HG02610 (cell line): ENCODE measurements around the gene ALKBH8.
"Not testable (repeated sequence)": the region's sequence is repeated elsewhere in the genome, so short reads cannot be mapped to it uniquely, and the experiment has no call there.

Experiments used
- ATAC-seq: cut with Tn5 transposase; IDR thresholded peaks from one replicate; pipeline ENCODE4 v1.9.1; 2021; ENCODE audit warnings: mild to moderate bottlenecking, moderate library complexity; ENCODE audit not compliant: unreplicated experiment

Gene ALKBH8

DNA sequence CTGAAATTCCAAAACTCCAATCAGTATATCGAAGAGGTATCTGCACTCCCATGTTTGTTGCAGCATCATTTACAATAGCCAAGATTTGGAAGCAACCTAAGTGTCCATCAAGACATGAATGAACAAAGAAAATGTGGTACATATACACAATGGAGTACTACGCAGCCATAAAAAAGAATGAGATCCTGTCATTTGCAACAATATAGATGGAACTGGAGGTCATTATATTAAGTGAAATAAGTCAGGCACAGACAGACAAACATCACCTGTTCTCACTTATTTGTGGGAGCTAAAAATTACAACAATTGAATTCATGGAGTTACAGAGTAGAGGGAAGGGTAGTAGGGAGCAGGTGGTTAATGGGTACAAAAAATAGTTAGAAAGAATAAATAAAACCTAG, 13.6 kb upstream of the ALKBH8 start:
- ATAC-seq: not testable (repeated sequence)

DNA sequence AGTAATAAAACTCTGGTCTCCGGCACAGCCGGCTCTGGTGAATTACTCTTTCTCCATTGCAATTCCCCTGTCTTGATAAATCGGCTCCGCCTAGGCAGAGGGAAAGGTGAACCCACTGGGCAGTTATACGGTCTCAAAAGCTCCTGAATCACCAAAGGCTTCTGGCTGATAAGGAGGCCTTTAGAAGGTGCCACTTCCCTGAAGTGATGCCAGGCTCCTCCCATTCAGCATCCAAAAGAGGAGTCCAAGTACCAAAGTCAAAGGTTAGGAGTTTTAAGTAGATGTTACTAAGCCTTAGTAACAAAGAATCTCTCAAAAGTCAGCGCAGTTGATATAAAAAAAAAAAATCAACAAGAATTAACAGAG, 11.8 kb upstream of the ALKBH8 start:
- ATAC-seq: no peak

DNA sequence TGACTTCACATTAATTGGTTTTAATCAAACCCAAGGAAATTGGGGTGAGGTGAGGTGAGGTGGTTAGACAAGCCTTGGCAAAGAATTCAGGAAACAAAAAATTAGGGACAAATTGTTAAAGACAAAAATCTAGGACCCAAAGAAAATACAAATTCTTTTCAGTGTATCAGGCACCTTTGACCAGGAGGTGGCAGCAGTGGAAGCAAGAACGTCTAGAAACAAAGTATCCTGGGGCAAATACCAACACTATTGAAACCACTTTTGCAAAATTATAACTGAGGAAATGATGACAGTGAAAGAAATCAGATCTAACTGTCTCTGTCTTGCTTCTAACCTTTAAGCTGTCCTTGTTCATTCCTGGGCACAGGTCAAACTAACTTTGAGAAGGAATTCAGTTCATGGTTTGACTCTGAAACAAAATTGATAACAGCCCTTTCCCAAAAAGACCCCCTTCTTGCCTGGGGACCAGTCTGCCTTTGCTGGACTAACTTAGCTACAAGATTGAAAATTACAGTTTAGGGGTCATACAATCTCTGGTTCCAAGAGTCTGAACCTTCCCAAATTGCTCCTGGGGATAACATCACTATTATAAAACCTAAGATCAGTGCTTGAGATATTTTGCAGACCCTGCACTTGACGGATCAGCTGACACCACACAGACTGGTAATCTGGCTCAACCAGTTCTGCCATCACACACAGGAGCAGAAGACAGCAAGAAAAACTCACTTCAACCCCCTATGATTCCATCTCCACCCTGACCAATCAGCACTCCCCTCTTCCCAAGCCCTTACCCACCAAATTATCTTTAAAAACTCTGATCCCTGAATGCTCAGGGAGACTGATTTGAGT, 11.2 kb upstream of the ALKBH8 start:
- not testable (repeated sequence) for ATAC-seq

DNA sequence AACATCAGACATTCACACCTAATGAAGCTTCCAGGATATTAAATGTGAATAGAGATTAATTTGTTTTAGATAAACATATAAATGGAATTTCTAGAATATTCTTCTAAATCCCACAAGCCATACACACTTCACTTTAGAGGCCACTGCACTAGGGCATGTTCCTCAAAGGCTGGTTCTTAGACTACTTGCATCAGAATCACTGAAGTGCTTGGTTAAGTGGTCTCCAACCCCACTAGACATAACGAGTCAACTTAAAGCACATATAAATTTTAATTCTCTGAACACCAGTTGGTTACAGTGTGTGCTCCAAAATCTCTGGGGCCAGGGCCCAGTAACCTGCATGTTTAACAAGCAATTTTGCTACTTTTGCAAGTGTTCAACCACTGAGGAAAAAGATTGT, 7.9 kb upstream of the ALKBH8 start:
- ATAC-seq: no peak

DNA sequence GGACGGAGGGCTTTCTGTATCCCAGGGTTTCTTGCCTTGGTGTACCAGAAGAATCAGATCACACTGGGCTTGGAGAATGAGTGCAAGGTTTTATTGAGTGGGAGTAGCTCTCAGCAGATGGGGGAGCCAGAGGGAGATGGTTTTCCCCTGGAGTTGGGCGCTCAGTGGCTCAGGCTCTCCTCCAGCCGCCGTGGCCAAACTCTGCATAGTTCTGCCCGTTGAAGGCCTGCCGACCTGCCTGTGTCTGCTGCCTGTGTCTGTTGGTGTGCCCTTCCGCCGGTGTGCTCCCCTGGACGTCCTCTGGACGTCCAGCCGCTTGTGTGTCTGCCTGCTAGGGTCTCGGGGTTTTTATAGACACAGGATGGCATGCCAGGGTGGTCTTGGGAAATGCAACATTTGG, 4.5 kb upstream of the ALKBH8 start:
- no peak for ATAC-seq

DNA sequence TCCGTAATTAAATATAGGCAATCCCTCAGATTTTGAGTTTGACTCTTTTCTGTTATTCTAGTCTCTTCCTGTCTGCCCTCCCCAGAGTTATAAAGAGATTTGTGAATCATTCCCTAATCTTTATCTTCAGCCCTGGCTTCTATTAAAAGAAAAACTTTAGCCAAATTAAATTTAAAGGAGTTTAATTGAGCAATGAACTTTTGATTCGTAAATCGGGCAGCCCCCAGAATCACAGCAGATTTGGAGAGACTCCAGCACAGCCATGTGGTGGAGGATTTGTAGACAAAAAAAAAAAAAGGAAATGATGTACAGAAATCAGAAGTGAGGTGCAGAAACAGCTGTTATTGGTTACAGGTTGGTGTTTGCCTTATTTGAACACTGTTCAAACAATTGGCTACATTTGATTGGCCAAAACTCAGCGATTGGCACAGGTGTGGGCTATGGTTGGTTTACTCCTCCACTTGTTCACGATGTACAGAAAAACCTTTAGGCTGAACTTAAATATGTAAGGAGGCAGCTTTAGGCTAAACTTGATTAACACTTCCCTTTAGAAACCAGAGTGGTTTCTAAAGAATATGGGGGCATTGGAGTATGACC, 2.3 kb upstream of the ALKBH8 start:
- ATAC-seq: no peak

DNA sequence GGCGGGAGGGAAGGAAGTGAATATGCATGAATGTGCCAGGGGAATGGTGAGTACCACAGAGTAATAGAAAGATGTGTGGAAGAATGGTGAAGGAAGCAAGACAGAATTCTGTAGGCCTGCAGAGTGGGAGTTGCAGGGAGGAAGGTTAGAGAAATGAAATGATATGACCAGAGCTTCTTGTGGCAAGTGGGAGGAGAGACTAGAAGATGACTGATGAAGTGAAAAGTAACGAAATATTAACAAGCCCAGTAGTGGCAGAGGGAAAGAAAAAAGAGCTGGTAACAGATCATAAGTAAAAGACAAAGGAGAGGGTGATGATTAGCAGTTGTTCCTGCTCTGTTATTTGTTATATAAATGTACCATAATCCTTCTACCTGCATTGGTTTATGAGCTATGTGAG, 1.0 kb upstream of the ALKBH8 start:
- no peak for ATAC-seq

DNA sequence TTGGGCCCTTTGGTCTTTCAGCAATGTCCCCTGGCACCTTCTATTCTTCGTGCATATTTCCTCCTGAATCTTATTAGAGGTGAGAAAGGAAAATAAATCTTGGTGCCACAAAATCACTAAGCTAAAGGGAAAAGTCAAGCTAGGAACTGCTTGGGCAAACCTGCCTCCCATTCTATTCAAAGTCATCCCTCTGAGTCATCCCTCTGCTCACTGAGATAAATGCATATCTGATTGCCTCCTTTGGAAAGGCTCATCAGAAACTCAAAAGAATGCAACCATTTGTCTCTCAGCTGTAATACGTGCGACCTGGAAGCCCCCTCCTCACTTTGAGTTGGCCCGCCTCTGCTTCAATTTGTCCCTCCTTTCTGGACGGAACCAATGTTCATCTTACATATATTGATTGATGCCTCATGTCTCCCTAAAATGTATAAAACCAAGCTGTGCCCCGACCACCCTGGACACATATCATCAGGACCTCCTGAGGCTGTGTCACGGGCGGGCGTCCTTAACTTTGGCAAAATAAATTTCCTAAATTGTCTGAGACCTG, 493 bp upstream of the ALKBH8 start:
- not testable (repeated sequence) for ATAC-seq

DNA sequence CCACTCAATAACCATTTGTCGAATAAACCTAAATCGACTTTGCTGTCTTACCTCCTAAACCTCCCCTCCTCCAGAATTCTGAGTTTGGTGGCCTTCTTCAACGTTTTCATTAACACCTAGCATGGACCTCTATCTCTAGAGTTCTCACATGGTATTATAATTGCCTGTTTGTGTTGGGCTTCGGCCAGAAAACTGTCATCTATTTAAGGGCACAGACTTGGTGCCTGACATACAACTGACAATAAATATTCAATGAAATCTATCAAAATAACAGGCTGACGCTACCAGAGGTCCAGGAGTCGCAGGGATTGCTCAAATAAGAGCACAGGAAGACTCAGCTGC, 687 bp downstream of the ALKBH8 start:
- ATAC-seq: no peak

DNA sequence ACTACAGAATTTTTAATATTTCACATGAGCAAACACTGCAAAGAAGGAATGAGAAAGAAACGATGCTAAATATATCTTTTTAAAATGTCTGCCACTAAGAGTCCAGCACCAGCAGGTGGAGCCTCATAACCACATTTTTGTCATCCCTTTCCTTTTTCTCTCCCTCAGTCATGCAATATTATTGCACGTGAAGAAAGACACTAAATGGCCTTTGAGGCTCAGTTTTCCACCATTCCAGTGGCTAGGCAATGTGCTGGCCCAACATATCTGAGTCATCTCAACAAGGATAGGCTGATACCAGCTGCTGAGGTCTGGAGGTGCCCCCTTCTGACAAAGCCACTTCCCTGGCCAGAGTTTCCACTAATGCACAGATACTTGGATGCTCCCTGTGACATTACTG, 1.8 kb downstream of the ALKBH8 start:
- ATAC-seq: peak; percentile 28

DNA sequence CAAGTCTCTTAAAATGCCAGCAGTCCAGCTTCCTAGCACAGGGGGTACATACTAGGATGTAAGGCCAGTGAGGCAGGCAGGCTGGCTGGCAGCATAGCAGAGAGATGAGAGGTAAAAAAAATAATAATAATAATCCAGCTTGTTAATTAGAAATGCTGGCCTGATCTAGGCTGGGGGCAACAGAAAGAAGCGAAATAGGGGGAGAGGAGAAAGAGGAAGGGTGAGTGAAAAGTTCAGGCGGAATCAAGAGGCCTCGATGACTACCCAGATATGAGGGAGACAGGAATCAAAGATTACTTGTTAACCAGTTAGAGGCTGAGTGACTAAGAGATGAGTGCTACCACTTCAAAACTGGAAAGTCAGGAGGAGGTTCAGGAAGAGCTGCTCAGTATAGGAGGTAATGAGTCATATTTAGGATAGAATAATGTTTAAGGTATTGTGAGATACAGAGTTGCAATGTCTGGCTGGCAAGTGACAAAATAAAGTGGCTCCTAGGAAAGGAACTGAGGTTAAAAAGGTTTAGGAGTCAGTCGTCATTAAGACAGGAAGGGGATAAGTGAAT, 2.8 kb downstream of the ALKBH8 start:
- no peak for ATAC-seq

DNA sequence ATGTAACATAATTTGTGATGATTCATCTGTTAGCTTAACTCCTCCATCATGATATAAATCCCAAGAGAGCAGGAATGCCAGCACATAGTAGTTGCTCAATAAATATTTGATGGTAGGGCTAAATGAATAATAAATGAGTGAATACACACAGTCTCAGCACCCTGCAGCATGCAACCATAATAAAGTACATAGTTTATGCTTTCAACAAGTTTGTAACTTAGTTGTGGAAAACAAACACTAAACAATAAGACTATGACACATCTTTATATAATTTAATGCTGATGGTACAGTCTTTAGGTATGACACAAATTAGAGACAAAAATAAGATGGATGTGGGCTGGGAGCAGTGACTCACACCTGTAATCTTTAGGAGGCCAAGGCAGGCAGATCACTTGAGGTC, 3.8 kb downstream of the ALKBH8 start:
- no peak for ATAC-seq

DNA sequence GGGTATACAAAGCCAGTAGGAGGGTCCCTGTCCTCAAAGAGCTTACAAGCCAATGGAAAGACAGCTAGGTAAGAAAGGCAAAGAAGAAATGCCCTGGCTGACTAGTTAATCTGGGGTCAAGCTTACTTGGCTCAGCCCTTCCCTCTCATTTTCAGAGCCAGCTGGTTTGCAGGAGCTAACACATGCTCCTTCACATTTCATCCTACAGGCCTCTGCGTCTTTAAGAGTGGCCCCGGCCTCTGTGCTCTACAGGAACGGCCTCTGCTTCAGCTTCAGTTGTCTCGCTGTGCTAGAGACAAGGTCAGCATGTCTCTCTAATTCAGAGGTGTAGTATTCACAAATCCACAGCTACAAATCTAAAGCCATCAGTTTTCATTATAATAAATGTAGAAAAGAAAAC, 15.2 kb downstream of the ALKBH8 start:
- ATAC-seq: no peak

DNA sequence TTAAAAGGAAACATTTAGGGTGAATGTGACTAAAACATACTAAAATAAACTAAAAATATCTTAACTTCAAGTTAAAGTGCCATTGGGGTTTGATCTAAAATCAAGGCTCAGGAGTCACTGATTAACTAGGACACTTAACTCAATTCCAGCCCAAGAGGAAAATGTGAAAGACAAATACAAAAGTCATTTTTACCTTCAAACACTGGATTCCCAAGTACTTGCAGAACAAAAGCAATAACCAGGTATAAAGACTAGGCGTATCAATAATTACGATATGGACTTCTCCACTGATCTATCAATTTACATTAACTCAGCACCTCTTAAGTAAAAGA, 15.6 kb downstream of the ALKBH8 start:
- no peak for ATAC-seq

DNA sequence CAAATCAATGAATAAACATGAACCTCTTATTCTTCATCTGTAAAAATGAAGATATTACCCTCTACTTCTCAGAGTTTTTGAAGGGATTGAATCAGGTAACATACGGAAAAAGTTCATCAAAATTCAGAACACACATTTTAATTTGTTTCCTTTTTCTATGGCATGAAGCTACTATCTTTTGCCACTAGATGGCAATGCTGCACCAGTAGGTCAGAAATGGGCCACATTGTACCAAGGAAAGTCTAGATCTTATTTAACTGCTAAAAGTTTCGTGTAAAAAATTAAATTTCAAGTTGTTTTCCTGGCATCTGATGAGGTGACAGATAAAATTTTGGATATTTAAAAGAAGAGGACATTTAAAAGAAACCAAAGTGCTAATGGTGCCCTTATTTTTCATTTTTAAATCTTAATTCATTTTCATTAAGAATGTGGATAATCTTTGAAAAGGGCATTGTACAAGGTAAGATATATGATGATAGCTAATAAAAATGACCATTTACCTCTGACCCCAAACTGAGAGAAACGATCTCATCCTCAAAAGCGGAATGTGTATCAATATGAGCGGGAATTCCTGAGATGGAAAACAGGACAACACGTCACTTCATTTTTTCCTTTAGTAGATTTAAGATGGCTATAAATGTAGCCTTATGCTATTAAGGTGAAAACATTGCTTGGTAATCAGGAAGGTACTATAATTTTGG, 16.1 kb downstream of the ALKBH8 start:
- ATAC-seq: peak; percentile 39

DNA sequence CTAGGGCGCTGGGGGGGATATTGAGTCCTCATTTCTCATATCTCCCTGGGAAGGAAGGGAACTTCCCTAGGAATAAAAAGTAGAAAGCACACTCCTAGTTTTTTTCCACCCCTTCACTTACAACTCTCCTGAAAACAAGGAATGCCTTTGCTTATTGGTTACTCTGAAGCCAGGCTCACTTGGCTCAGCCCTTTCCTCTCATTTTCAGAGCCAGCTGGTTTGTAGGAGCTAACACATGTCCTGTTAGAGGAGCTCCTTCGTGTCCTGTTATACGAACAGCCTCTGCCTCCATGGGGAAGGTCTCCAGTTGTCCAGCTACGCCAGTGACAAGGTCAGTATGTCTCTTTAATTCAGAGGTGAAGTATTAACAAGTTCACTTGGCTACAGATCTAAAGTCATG, 17.6 kb downstream of the ALKBH8 start:
- no peak for ATAC-seq

DNA sequence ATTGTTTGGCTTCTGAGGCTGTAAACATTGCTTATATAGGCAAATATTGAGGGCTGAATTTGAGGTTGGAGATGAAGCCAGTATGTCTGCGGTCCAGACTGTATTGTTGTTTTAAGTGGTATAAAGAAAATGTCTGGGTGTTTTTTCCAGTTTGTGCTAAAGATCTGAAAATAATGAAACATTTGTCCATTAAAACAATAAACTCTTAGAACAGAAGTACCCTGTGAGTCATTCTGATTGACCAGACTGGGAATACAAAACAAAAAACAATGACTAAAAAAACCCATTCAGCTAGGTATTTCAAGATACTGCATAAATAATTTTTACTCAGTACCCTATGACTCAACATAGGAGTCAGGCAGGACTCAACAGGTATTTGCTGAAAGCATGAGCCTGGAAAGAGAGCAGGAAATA, 20.4 kb downstream of the ALKBH8 start:
- ATAC-seq: peak; percentile 70

DNA sequence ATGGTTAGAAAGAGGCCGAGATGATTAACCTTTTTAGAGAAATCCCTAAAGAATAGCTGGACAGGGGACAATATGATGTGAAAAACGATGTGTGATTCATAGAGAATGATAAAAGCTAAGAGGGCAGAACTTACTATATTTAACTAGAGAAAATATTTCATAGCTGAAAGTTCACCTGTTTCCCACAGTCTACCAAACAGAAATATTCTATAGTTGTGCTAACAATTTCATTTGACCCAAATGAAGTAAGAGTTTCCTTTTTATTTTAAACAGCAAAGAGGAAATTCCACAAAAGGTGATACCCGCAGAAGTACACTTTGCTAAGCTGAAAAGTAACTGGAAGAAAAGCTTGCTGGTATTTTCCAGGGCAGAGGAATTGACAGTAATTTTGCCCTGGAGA, 26.7 kb downstream of the ALKBH8 start:
- ATAC-seq: no peak

DNA sequence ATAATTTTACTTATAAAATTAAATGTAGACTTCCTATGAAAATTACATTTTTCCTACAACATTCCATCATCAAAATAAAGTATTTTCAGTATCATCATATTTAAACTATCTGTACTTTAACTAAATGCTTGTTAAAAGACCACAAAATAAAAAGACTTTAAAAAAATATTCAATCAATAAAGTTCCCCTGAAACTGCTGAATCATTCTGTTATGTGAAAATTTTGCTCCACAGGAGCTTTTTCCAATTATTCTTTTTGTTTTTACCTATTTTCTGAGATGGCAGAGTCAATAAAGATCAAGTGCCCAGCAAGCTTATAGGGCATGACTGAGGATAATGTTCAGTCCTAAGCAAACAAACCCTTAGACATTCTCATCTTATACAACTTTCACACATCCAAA, 27.3 kb downstream of the ALKBH8 start:
- ATAC-seq: no peak

DNA sequence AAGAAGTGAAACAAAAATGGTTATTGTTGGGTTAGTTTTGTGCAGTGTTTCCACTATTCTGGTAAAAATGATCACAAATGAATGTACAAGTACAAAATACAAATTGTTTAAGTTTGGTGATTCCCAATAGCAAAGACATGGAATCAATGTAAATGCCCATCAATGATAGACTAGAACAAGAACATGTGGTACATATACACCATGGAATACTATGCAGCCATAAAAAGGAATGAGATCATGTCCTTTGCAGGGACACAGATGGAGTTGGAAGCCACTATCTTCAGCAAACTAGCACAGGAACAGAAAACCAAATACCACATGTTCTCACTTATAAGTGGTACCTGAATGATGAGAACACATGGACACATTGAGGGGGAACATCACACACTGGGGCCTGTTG, 28.4 kb downstream of the ALKBH8 start:
- ATAC-seq: not testable (repeated sequence)

DNA sequence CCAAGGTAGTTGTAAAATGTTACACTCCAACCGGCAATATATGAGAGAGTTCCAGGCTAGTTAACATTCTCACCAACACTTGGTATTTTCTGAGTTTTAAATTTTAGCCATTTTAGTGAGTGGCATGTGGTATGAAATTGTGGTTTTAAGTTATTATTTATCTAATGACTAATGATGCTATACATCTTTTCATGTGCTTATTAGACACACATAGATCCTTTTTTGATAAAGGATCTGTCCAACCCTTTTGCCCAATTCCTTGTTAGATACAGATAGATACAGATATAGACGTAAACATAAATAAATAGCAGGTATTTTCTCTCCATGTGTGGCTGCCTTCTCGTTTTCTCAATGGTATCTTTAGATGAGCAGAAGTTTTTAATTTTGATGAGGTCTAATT, 39.3 kb downstream of the ALKBH8 start:
- no peak for ATAC-seq

DNA sequence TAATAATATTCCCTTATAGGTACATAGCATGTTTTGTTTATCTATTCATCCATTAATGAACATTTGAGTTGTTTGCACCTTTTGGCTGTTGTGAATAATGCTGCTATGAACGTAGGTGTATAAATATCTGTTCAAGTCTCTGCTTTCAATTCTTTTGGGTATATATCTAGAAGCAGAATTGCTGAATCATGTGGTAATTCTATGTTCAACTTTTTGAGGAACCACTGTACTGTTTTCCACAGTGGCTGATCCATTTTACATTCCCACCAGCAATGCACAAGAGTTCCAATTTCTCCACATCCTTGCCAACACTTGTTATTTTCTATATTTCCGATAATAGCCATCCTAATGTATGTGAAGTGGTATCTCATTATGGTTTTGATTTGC, 56.7 kb downstream of the ALKBH8 start:
- no peak for ATAC-seq
